HUDEP-2 (cell line): ENCODE data around the gene ARV1.
"Not testable (repeated sequence)": the region's sequence is repeated elsewhere in the genome, so short reads cannot be mapped to it uniquely, and the experiment has no call there.

ENCODE experiments used
- DNase-seq, 76 experiments: peaks; one replicate each; lab custom pipeline; 2025; ENCODE audit not compliant: unreplicated experiment in 76 of 76; lab: John Stamatoyannopoulos, UW

The ARV1 gene

DNA sequence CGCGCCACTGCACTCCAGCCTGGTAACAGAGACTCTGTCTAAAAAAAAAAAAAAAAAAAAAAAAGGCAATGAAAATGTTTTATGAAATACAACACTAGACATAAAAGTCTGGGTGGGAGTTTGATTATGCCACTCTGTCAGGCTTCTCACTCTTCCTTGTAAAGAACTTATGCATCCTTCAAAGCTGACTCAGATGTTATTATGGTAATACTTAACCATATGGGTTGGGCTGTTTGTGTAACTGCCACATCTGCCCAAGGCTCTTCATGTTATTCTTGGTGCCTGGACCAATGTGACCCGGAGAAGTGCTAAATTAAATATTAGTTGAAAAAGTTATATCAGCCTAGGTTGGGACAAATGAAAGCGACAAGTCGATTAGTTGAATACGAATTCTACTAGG, 37.3 kb downstream of the ARV1 start:
- no peak for DNase-seq

- no peak for DNase-seq
Measured at GRCh38 chr1:231016966-231017365, 38.1 kb downstream of the ARV1 start.

DNA sequence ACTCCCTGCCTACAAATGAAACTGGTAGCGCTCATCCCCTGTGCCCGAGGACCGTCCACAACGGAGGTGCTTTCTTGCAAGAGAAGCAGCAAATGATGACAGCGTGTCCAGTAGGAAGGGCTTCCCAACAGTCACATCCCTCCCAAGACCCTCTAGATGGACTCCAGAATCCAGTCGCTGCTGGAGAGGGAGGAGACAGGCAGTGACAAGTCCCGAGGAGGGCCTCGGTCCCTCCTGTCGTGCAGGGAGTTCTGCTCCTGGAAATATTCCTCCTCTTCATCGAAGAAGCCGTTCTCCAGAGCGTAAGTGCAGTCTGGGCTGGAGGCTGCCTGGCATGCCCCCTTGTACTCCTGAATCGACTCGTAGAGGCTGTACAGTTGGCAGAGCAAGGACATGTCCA, 40.8 kb downstream of the ARV1 start:
- DNase-seq = no peak

- no peak for DNase-seq
Measured at GRCh38 chr1:231020139-231020601, 41.3 kb downstream of the ARV1 start.

GRCh38 chr1:231020816-231021215, 41.9 kb downstream of the ARV1 start:
- DNase-seq = no peak

GRCh38 chr1:231021540-231022031, 42.7 kb downstream of the ARV1 start:
- no peak for DNase-seq

GRCh38 chr1:231022543-231022942, 43.6 kb downstream of the ARV1 start:
- DNase-seq = not testable (repeated sequence)

- no peak for DNase-seq
Measured at GRCh38 chr1:231023150-231023549, 44.3 kb downstream of the ARV1 start.

GRCh38 chr1:231026576-231026975, 47.7 kb downstream of the ARV1 start:
- DNase-seq = no peak

GRCh38 chr1:231027136-231027925, 48.4 kb downstream of the ARV1 start:
- no peak for DNase-seq

DNA sequence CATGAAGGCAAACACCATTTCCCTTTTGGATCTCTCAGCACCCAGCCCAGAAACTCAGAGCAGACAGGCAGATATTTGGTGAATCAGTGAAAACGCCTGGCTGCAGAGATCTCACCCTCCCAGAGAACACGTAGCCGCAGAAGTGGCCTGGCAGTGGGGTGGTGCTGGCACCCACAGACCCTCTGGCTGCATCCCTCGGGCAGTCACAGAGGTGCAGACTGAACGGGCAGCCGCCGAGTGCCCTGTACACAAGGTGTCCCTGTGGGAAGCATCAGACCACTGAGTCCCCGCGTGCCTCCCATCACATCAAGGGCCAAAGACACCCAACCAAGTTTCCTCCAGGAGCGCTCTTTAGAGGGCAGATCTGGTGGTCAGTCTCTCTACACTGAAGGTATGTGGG, 49.1 kb downstream of the ARV1 start:
- DNase-seq = no peak

GRCh38 chr1:231028682-231029081, 49.8 kb downstream of the ARV1 start:
- DNase-seq = no peak

GRCh38 chr1:231029247-231029646, 50.4 kb downstream of the ARV1 start:
- not testable (repeated sequence) for DNase-seq

GRCh38 chr1:231029841-231030240, 50.9 kb downstream of the ARV1 start:
- DNase-seq = no peak

GRCh38 chr1:231032963-231033362, 54.1 kb downstream of the ARV1 start:
- no peak for DNase-seq

DNA sequence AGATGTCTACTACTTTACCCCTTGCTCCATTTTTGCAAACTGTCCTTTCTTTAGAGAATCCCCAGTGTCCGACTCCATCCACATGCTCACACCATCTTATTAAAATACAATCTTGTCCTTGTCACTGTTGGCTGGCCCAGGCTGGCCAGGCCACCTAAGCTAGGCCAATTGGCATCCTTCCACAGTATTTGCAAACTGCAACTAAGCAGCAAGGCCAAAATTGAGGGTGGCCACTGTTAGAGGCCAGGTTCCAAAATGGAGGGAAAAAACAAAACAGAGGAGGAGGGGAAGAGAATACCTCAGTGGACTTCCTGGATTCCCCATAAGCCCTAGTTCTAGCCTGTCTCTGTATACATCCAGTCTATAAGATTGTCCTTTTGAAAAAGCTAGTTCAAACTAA, 56.9 kb downstream of the ARV1 start:
- no peak for DNase-seq

DNA sequence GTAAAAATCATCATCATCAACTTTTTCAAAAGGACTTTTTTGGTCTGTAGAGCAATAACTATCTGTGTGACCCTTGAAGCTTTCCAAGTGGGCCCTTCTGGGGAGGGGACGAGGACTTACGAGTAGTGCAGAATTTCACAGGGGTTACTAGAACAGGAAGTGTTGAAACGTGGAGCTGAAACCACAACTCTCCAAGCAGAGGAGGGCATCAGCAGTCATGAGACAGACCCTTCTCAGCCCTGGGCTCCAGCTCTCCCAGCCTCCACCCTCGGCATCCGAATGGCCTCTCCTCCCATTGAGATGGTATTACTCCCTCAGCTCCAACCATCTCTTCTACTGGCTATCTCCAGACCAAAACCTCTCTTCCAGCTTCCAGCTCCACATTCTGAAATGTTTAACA, 57.5 kb downstream of the ARV1 start:
- peak in 5 of 76 experiments; percentile 10 to 24 (median 20) for DNase-seq

DNA sequence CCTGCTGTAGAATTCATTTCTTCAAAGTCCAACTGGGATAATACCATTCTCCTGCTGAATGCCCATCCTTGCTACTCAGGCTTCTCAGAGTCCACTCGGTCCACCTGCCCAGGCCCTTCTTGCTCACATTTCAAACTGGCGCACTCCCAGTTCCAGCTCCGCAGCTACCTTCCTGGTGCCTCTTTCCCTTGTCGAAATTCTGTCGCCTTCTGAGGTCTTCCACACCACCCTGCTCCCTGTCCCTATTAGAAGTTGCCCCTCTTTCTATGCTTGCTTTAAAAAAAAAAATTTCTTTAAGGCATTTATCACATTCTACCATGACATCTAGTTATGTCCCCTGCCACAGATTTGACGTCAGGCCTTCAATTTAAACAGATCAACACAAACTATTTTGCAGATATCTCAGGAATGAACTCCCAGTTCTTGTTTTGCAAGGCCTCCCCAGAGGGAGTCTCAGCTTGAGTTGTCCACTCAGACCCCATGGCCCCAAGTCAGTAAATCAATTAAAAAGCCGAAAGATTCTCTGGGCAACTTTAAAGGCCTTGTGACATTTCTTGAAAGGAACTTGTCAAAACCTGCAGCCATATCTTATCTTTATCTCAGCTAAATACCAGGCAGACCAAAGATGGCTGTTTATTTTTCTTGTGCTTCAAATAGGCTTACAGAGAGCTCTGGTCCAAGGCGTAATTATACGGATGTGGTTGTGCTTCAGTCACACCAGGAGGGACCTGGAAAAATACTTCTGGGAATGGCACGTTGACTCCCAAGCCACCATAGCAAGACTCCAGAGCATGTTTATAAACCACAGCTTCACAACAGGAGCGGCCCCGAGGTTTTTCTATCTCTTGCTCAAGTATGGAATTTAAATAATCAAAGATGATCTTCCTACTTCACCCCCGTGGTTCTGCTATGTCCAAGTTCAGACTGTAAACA, 59.0 kb downstream of the ARV1 start:
- peak in 1 of 76 experiments; percentile 27 for DNase-seq

DNA sequence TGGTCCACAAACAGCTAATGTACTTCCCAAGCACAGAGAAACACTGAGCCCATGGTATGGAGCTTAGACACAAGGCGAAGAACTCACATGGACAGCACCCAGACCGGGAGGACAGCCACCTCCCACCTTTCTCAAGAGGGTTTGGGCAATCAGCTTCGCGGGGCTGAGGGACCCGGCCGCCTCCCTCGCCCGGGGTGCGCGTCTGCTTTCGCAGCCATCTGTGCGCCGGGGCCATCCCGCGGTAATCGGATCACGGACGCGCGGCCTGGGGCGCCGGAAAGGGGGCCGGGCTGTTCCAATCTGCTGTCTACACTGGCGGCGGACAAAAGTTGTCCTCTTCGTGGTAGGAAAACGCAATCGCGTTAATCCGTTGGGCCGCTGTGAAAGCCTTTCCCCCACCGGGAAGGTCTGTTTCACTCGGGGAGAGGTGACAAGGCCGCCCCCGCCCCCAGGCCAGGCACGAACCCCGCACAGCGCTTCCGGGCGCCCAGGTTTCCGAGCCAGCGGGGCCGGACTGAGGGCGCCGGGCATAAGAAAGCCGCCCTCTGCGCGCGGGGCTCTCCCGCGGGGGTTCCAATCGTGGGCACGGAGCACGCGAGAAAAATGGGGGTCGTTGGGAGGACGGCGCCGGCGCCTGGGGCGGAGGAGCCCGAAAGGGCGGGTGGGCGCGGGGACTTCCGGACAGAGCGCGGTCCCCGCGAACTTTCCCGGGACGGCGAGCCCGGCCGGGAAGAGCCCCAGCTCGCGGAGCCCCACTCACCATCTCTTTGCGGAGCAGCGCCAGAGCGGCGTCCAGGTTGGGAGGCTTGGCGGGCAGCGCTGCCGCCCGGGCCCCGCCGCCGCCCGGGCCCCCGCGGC, 60.5 kb downstream of the ARV1 start:
- peak in 27 of 76 experiments; percentile 15 to 53 (median 32) for DNase-seq

GRCh38 chr1:231040019-231040799, 61.3 kb downstream of the ARV1 start, which contains the start of gene FAM89A:
TSS of gene FAM89A (minus strand) at chr1:231040254. CDS start at chr1:231040211, 43 bp downstream.
- peak in 62 of 76 experiments; percentile 7 to 82 (median 58) for DNase-seq
